WTC11 (cell line): Measurements from ENCODE around the gene CXCL11. TPM values are rescaled to one million over a fixed set of nuclear protein-coding genes. Genes with fewer than 3 reads are reported as not detected.

Experiments used
- ATAC-seq: fragments of 200-7000 bp; cut with Tn5 transposase; 2 replicates; pipeline ENCODE4 v1.10.0; 2021; ENCODE audit warnings: mild to moderate bottlenecking, moderate library complexity
- CTCF ChIA-PET: fragments of 300-600 bp; sonication (Branson Sonifier 250); formaldehyde crosslinking; loops from one replicate; lab custom pipeline; 2021; ENCODE audit warnings: antibody characterized with exemption; lab: Charles Lee
- POLR2A ChIA-PET: fragments of 350-600 bp; sonication (Branson Sonifier 250); formaldehyde crosslinking; loops from one replicate; lab custom pipeline; 2021; ENCODE audit warnings: antibody characterized with exemption; lab: Charles Lee
- DNase-seq: peaks from one replicate; pipeline ENCODE4 v3.0.0; 2021; ENCODE audit warnings: low spot score
- H3K27ac Mint-ChIP-seq: 2 replicates; pipeline ENCODE4 v1.8.0; 2021; ENCODE audit warnings: mixed read lengths
- H3K27me3 Mint-ChIP-seq: 2 replicates; pipeline ENCODE4 v1.8.0; 2021; ENCODE audit warnings: low read depth, mild to moderate bottlenecking, moderate library complexity, mixed read lengths
- H3K36me3 Mint-ChIP-seq: 2 replicates; pipeline ENCODE4 v1.8.0; 2021; ENCODE audit warnings: mixed read lengths
- H3K4me1 Mint-ChIP-seq: 2 replicates; pipeline ENCODE4 v1.8.0; 2022; ENCODE audit warnings: mixed read lengths
- H3K4me3 Mint-ChIP-seq: 2 replicates; pipeline ENCODE4 v1.8.0; 2021; ENCODE audit warnings: mild to moderate bottlenecking, moderate library complexity, mixed read lengths
- H3K9me3 Mint-ChIP-seq: 2 replicates; pipeline ENCODE4 v1.8.0; 2021; ENCODE audit warnings: mixed read lengths
- ARID4B ChIP-seq: sonication (generic); formaldehyde crosslinking; IDR thresholded peaks from 2 replicates; pipeline ENCODE4 v1.8.0; 2023; ENCODE audit warnings: missing genetic modification reagents, mild to moderate bottlenecking, borderline replicate concordance
- ATF1 ChIP-seq: sonication (generic); formaldehyde crosslinking; IDR thresholded peaks from 2 replicates; pipeline ENCODE4 v1.8.1; 2023; ENCODE audit warnings: mild to moderate bottlenecking, moderate library complexity, missing genetic modification reagents
- CBFB ChIP-seq: sonication (generic); formaldehyde crosslinking; IDR thresholded peaks from 2 replicates; pipeline ENCODE4 v1.8.1; 2022; ENCODE audit warnings: mild to moderate bottlenecking, low read depth, missing genetic modification reagents
- ELF4 ChIP-seq: sonication (generic); formaldehyde crosslinking; IDR thresholded peaks from 2 replicates; pipeline ENCODE4 v1.8.1; 2022; ENCODE audit warnings: low read depth, mild to moderate bottlenecking, moderate library complexity, missing genetic modification reagents
- JUN ChIP-seq: sonication (generic); formaldehyde crosslinking; IDR thresholded peaks from 2 replicates; pipeline ENCODE4 v1.8.0; 2023; ENCODE audit warnings: mild to moderate bottlenecking, missing genetic modification reagents
- MAX ChIP-seq: sonication (generic); formaldehyde crosslinking; IDR thresholded peaks from 2 replicates; pipeline ENCODE4 v1.8.0; 2022; ENCODE audit warnings: mild to moderate bottlenecking, missing genetic modification reagents
- MLX ChIP-seq: sonication (generic); formaldehyde crosslinking; IDR thresholded peaks from 2 replicates; pipeline ENCODE4 v1.8.1; 2023; ENCODE audit warnings: mild to moderate bottlenecking, missing genetic modification reagents, moderate library complexity
- MYBL2 ChIP-seq: sonication (generic); formaldehyde crosslinking; IDR thresholded peaks from 2 replicates; pipeline ENCODE4 v1.8.1; 2023; ENCODE audit warnings: mild to moderate bottlenecking, moderate library complexity, missing genetic modification reagents
- NFE2L1 ChIP-seq: sonication (generic); formaldehyde crosslinking; IDR thresholded peaks from 2 replicates; pipeline ENCODE4 v1.8.1; 2023; ENCODE audit warnings: missing genetic modification reagents
- NR2C2 ChIP-seq: sonication (generic); formaldehyde crosslinking; IDR thresholded peaks from 2 replicates; pipeline ENCODE4 v1.8.0; 2022; ENCODE audit warnings: mild to moderate bottlenecking, missing genetic modification reagents
- PREB ChIP-seq: sonication (generic); formaldehyde crosslinking; IDR thresholded peaks from 2 replicates; pipeline ENCODE4 v1.8.1; 2022; ENCODE audit warnings: mild to moderate bottlenecking, missing genetic modification reagents, moderate library complexity, borderline replicate concordance
- PRRX2 ChIP-seq: fragments of 250-450 bp; sonication (Bioruptor Pico); IDR thresholded peaks from 2 replicates; pipeline ENCODE4 v1.8.0; 2021; ENCODE audit warnings: mild to moderate bottlenecking
- SMAD3 ChIP-seq: sonication (generic); formaldehyde crosslinking; IDR thresholded peaks from 2 replicates; pipeline ENCODE4 v1.8.0; 2022; ENCODE audit warnings: missing genetic modification reagents, mild to moderate bottlenecking, borderline replicate concordance
- STAT6 ChIP-seq: sonication (generic); formaldehyde crosslinking; conservative IDR thresholded peaks from 2 replicates; pipeline ENCODE4 v1.8.1; 2023; ENCODE audit warnings: mild to moderate bottlenecking, low read depth, missing genetic modification reagents, moderate library complexity
- TP53 ChIP-seq: sonication (generic); formaldehyde crosslinking; IDR thresholded peaks from 2 replicates; pipeline ENCODE4 v1.8.1; 2023; ENCODE audit warnings: mild to moderate bottlenecking, missing genetic modification reagents
- USF2 ChIP-seq: sonication (generic); formaldehyde crosslinking; IDR thresholded peaks from 2 replicates; pipeline ENCODE4 v1.8.1; 2023; ENCODE audit warnings: mild to moderate bottlenecking, missing genetic modification reagents, moderate library complexity
- ZMAT4 ChIP-seq: fragments of 250-450 bp; sonication (Bioruptor Pico); IDR thresholded peaks from 2 replicates; pipeline ENCODE4 v1.9.0; 2021; ENCODE audit warnings: mild to moderate bottlenecking
- ZNF232 ChIP-seq: sonication (generic); formaldehyde crosslinking; IDR thresholded peaks from 2 replicates; pipeline ENCODE4 v1.8.0; 2022; ENCODE audit warnings: mild to moderate bottlenecking, missing genetic modification reagents
- ZNF423 ChIP-seq: fragments of 250-450 bp; sonication (Bioruptor Pico); IDR thresholded peaks from 2 replicates; pipeline ENCODE4 v2.1.2; 2022; ENCODE audit warnings: mild to moderate bottlenecking, moderate library complexity
- total RNA-seq: library from RNA; stranded (reverse); gene quantifications from 3 replicates; pipeline ENCODE4 v1.2.3, GENCODE V29; 2021

Gene CXCL11
- total RNA-seq, 1 experiment from 2014 or later = 0.20 TPM

GRCh38 chr4:76078033-76078613 is 42.3 kb upstream of the CXCL11 start:
- ATAC-seq = no peak
- H3K4me1 Mint-ChIP-seq = peaks cover 12% of the 10 kb centered on the region
- CTCF ChIA-PET = interaction anchor here (1.1 to 1.3 kb wide), 2 partner anchors 9 to 83 kb away, joined by 4 to 8 read pairs; no protein-coding TSS in a partner anchor
- no peaks in the 10 kb centered on the region for H3K9me3 Mint-ChIP-seq
- H3K27me3 Mint-ChIP-seq = no peaks in the 10 kb centered on the region
- TF ChIP-seq MAX (CRISPR knock-in tag) = no peak
- TF ChIP-seq, all 79 proteins: peak for 0
- Mint-ChIP-seq H3K4me3 (no peak overlapping the region), H3K36me3 (no peaks in the 10 kb centered on the region), H3K27ac (no peak overlapping the region)
- DNase-seq = no peak
- POLR2A ChIA-PET = no interaction called here

- ChIA-PET POLR2A (interaction anchor here (0.5 kb wide), 1 partner anchor 13 kb away, joined by 3 read pairs; no protein-coding TSS in a partner anchor), CTCF (interaction anchor here (1.3 kb wide), 1 partner anchor 12 kb away, joined by 5 read pairs; no protein-coding TSS in a partner anchor)
- H3K9me3 Mint-ChIP-seq = no peaks in the 10 kb centered on the region
- no peaks in the 10 kb centered on the region for H3K36me3 Mint-ChIP-seq
- no peak for DNase-seq
- no peak overlapping the region for H3K27ac Mint-ChIP-seq
- no peak for ATAC-seq
- peaks cover 12% of the 10 kb centered on the region for H3K4me1 Mint-ChIP-seq
- H3K4me3 Mint-ChIP-seq = no peak overlapping the region
- no peaks in the 10 kb centered on the region for H3K27me3 Mint-ChIP-seq
- TF ChIP-seq ZMAT4 (CRISPR knock-in tag) (no peak), NFE2L1 (CRISPR knock-in tag) (no peak), SMAD3 (CRISPR knock-in tag) (no peak), CBFB (CRISPR knock-in tag) (no peak), PREB (CRISPR knock-in tag) (no peak), ZNF423 (CRISPR knock-in tag) (no peak), JUN (CRISPR knock-in tag) (no peak), ARID4B (no peak), ELF4 (no peak), ZNF232 (no peak), NR2C2 (CRISPR knock-in tag) (no peak), USF2 (CRISPR knock-in tag) (no peak), MLX (no peak), STAT6 (CRISPR knock-in tag) (no peak), PRRX2 (CRISPR knock-in tag) (no peak), ATF1 (CRISPR knock-in tag) (no peak), MYBL2 (CRISPR knock-in tag) (no peak), TP53 (CRISPR knock-in tag) (no peak)
Observed at GRCh38 chr4:76074993-76075600, 39.2 kb upstream of the CXCL11 start.
